ENCODE results near the gene IMMP2L.

The IMMP2L gene

DNA sequence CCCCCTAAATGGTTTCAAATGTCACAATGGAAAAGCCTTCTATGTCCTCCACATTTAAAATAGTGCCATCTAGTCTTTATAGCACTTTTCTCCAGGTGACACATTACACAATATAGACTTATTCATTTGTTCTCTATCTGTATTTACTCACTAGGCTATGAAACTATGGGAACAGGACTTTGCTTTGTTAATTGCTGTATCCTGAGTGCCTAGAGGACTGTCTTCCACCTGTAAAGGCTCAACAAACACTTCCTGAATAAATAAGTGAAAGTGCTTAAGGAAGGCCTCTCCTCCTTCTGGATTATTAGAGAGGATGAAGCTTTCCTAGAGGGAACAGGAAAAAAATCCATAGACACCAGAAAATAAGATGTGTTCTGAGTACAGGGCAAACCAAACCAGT is 868.9 kb downstream of the IMMP2L start:
- CTCF ChIA-PET = no interaction called here
- TF ChIP-seq ELF4 (IDR thresholded peaks at IDR 0.05) (no peak), TARDBP (IDR thresholded peaks at IDR 0.05) (no peak), ARNT (IDR thresholded peaks at IDR 0.05) (no peak)
- DNase-seq (ENCODE audit: extremely low spot score) = no peak
- POLR2A ChIA-PET = no interaction called here

DNA sequence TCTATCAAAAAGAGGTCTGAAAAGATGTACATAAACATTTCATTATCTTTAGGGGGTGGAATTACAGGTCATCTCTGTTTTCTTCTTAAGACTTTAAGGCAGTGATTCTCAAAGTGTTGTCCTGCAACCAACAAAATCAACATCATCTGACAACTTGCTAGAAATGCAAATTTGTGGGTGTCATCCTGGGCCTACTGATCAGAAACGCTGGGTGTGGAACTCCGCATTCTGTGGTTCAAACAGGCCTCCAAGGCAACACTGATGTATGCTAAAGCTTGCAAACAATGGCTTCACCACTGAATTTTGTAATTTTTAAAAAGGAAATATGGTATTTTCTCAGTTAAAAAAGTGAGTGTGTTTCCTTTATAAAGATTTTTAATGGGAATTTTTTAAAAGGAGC is 873.4 kb downstream of the IMMP2L start:
- ChIA-PET POLR2A (no interaction called here), CTCF (no interaction called here)
- TF ChIP-seq NFRKB (IDR thresholded peaks at IDR 0.05) (no peak), FOXM1 (IDR thresholded peaks at IDR 0.05; ENCODE audit: borderline replicate concordance) (no peak), PKNOX1 (IDR thresholded peaks at IDR 0.05) (no peak), L3MBTL2 (conservative IDR thresholded peaks at IDR 0.05) (no peak), TARDBP (IDR thresholded peaks at IDR 0.05) (no peak), HDGF (IDR thresholded peaks at IDR 0.05; ENCODE audit: borderline replicate concordance) (no peak), SUZ12 (IDR thresholded peaks at IDR 0.05) (no peak), FOXK2 (IDR thresholded peaks at IDR 0.05) (no peak), SP1 (IDR thresholded peaks at IDR 0.05) (no peak), CTBP1 (IDR thresholded peaks at IDR 0.05; ENCODE audit: borderline replicate concordance) (no peak), ARNT (IDR thresholded peaks at IDR 0.05) (no peak)
- DNase-seq (ENCODE audit: extremely low spot score) = no peak

DNA sequence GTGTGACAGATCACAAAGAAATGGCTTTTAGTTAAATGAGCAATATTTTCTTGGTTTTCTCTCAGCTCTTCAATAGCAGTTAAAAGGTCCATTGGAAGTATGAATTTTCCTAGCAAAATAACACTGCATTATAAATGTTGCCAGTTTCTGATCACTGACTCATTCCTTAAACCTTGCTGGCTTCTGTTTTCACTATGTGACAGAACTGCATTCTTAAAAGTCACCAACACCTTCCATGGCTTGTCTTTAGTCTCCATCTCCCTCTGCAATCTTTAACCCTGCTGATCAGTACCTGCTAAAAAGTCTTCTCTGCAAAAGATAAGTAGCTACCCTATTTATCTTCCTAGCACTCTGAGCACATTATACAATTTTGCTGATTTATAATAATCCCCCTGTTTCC is 876.4 kb downstream of the IMMP2L start:
- TF ChIP-seq FOXA1 (IDR thresholded peaks at IDR 0.05) (no peak), CTBP1 (IDR thresholded peaks at IDR 0.05; ENCODE audit: borderline replicate concordance) (no peak), SP1 (IDR thresholded peaks at IDR 0.05) (no peak), LEF1 (IDR thresholded peaks at IDR 0.05; ENCODE audit: borderline replicate concordance) (no peak), NFRKB (IDR thresholded peaks at IDR 0.05) (no peak), TARDBP (IDR thresholded peaks at IDR 0.05) (no peak), ELF4 (IDR thresholded peaks at IDR 0.05) (no peak), PKNOX1 (IDR thresholded peaks at IDR 0.05) (no peak), FOXK2 (IDR thresholded peaks at IDR 0.05) (no peak), SUZ12 (IDR thresholded peaks at IDR 0.05) (no peak), ZNF384 (IDR thresholded peaks at IDR 0.05) (no peak), HDGF (IDR thresholded peaks at IDR 0.05; ENCODE audit: borderline replicate concordance) (no peak), BHLHE40 (IDR thresholded peaks at IDR 0.05; ENCODE audit: borderline replicate concordance) (no peak), L3MBTL2 (conservative IDR thresholded peaks at IDR 0.05) (no peak), FOXM1 (IDR thresholded peaks at IDR 0.05; ENCODE audit: borderline replicate concordance) (no peak), ARNT (IDR thresholded peaks at IDR 0.05) (no peak)
- no peak for DNase-seq (ENCODE audit: extremely low spot score)
- POLR2A ChIA-PET = no interaction called here
- CTCF ChIA-PET = no interaction called here

GRCh38 chr7:110681941-110682340 is 880.4 kb downstream of the IMMP2L start:
- POLR2A ChIA-PET = no interaction called here
- CTCF ChIA-PET = no interaction called here
- no peak for DNase-seq (ENCODE audit: extremely low spot score)
- TF ChIP-seq LEF1 (IDR thresholded peaks at IDR 0.05; ENCODE audit: borderline replicate concordance) (no peak), ARNT (IDR thresholded peaks at IDR 0.05) (no peak), ZNF384 (IDR thresholded peaks at IDR 0.05) (no peak), TARDBP (IDR thresholded peaks at IDR 0.05) (no peak), SP1 (IDR thresholded peaks at IDR 0.05) (no peak), FOXK2 (IDR thresholded peaks at IDR 0.05) (no peak), PKNOX1 (IDR thresholded peaks at IDR 0.05) (no peak), NFRKB (IDR thresholded peaks at IDR 0.05) (no peak), BHLHE40 (IDR thresholded peaks at IDR 0.05; ENCODE audit: borderline replicate concordance) (no peak), FOXA1 (IDR thresholded peaks at IDR 0.05) (no peak), ELF4 (IDR thresholded peaks at IDR 0.05) (no peak), HDGF (IDR thresholded peaks at IDR 0.05; ENCODE audit: borderline replicate concordance) (no peak), L3MBTL2 (conservative IDR thresholded peaks at IDR 0.05) (no peak), SUZ12 (IDR thresholded peaks at IDR 0.05) (no peak), FOXM1 (IDR thresholded peaks at IDR 0.05; ENCODE audit: borderline replicate concordance) (no peak), CTBP1 (IDR thresholded peaks at IDR 0.05; ENCODE audit: borderline replicate concordance) (no peak)

- DNase-seq (ENCODE audit: extremely low spot score) = no peak
- POLR2A ChIA-PET = no interaction called here
- CTCF ChIA-PET = no interaction called here
- TF ChIP-seq SP1 (IDR thresholded peaks at IDR 0.05) (no peak), FOXK2 (IDR thresholded peaks at IDR 0.05) (no peak), FOXM1 (IDR thresholded peaks at IDR 0.05; ENCODE audit: borderline replicate concordance) (no peak), TARDBP (IDR thresholded peaks at IDR 0.05) (no peak), BHLHE40 (IDR thresholded peaks at IDR 0.05; ENCODE audit: borderline replicate concordance) (no peak), NFRKB (IDR thresholded peaks at IDR 0.05) (no peak), CTBP1 (IDR thresholded peaks at IDR 0.05; ENCODE audit: borderline replicate concordance) (no peak), SUZ12 (IDR thresholded peaks at IDR 0.05) (no peak), PKNOX1 (IDR thresholded peaks at IDR 0.05) (no peak)
Measured at GRCh38 chr7:110677405-110677804, 884.9 kb downstream of the IMMP2L start.

DNA sequence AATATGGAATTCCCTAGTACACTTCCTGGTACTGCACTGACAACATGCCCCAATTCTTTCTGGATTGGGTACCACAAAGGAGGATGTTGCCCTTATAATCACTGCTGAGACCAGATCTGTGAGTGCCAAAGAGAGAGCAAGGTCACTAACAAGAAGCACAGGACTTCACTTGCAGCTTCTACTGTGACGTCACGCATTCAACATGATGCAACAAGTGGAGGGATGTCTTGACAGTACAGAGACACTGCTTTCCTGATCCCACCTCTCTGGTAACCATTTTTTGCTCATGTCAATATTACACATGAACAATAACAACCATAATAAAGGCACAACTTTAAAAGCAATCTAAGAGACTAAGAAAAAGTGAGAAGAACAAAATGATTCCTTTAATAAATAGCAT is 885.5 kb downstream of the IMMP2L start:
- CTCF ChIA-PET = no interaction called here
- POLR2A ChIA-PET = no interaction called here
- TF ChIP-seq FOXM1 (IDR thresholded peaks at IDR 0.05; ENCODE audit: borderline replicate concordance) (no peak), ZNF384 (IDR thresholded peaks at IDR 0.05) (no peak), ELF4 (IDR thresholded peaks at IDR 0.05) (no peak), TARDBP (IDR thresholded peaks at IDR 0.05) (no peak), CTBP1 (IDR thresholded peaks at IDR 0.05; ENCODE audit: borderline replicate concordance) (no peak), PKNOX1 (IDR thresholded peaks at IDR 0.05) (no peak), FOXA1 (IDR thresholded peaks at IDR 0.05) (no peak)
- no peak for DNase-seq (ENCODE audit: extremely low spot score)
